ENCODE measurements around the gene CACTIN.

DNA sequence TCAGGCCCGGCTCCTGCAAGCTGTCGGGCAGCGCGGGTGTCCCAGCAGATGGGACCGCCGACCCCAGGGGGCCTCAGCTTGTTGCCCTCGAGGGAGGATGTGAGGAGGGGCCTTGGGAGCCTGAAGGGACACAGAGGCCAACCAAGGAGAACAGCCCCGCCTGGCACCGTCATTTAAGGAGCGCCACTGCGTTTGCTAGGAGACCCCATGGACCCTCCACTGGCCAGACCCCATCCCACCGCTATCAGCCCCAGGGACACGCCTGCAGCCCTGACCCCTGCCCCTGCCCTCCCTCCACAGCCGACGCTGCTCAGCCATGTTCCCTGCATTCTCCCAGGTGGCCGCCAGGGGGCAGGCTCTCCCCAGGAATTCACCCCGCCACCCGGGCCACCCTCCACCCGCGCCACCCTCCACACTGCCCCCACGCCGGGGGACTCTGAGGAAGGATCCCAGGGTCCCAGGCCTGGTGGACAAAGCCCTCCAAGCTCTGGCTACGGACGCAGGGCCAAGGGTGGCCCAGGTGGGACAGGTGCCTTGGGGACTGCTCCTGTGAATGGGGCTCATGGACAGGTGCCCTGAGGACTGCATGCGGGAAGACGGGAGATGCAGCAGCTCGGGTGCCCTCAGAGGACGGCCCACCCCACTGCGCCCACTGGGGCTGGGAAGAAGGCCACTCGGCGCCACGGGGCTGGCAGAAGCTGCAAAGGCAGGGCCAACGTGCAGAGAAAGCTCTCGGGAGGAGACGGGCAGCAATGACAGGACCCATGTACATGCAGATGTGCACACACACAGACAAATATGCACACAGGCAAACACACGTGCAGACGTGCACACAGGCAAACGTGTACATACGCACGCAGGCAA is 39.3 kb upstream of the CACTIN start:
- TF ChIP-seq POLR2AphosphoS5 (IDR thresholded peaks at IDR 0.05) (no peak), EP300 (IDR thresholded peaks at IDR 0.05) (no peak)
- TF ChIP-seq, protein P1, sequence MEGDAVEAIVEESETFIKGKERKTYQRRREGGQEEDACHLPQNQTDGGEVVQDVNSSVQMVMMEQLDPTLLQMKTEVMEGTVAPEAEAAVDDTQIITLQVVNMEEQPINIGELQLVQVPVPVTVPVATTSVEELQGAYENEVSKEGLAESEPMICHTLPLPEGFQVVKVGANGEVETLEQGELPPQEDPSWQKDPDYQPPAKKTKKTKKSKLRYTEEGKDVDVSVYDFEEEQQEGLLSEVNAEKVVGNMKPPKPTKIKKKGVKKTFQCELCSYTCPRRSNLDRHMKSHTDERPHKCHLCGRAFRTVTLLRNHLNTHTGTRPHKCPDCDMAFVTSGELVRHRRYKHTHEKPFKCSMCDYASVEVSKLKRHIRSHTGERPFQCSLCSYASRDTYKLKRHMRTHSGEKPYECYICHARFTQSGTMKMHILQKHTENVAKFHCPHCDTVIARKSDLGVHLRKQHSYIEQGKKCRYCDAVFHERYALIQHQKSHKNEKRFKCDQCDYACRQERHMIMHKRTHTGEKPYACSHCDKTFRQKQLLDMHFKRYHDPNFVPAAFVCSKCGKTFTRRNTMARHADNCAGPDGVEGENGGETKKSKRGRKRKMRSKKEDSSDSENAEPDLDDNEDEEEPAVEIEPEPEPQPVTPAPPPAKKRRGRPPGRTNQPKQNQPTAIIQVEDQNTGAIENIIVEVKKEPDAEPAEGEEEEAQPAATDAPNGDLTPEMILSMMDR (IDR thresholded peaks at IDR 0.05): peak; percentile 85 to 95

Data from suprapubic skin (tissue), 4 donors.